Liver (tissue), 9 donors: ENCODE results near the gene RWDD1. TPM values are rescaled to one million over a fixed set of nuclear protein-coding genes. Genes with fewer than 3 reads are reported as not detected.

ENCODE experiments used
- DNase-seq: peaks from one replicate; pipeline ENCODE4 v3.0.0-alpha.2; 2017; ENCODE audit warnings: low spot score
- H3K27ac ChIP-seq, 2 donors: one replicate each; pipeline ENCODE4 v1.7.0; 2013; ENCODE audit warnings: inconsistent platforms in 2 of 2, low read length in 2 of 2, control low read depth in 1 of 2, low read depth in 1 of 2, mild to moderate bottlenecking in 1 of 2
- H3K27me3 ChIP-seq, 4 donors: one replicate each; pipeline versions ENCODE4 v1.6.1 to v1.7.0; 2013; ENCODE audit warnings: low read length in 3 of 4, inconsistent platforms in 1 of 4, mild to moderate bottlenecking in 1 of 4, moderate library complexity in 1 of 4; ENCODE audit not compliant: control insufficient read depth in 4 of 4, insufficient read depth in 4 of 4
- H3K36me3 ChIP-seq, 4 donors: one replicate each; pipeline versions ENCODE4 v1.6.1 to v1.7.0; 2013; ENCODE audit warnings: low read length in 3 of 4, mild to moderate bottlenecking in 3 of 4, low read depth in 1 of 4, moderate library complexity in 1 of 4; ENCODE audit not compliant: control insufficient read depth in 4 of 4, insufficient read depth in 3 of 4
- H3K4me1 ChIP-seq, 4 donors: one replicate each; pipeline versions ENCODE4 v1.6.1 to v1.7.0; 2013; ENCODE audit warnings: low read length in 3 of 4, mild to moderate bottlenecking in 3 of 4, moderate library complexity in 1 of 4; ENCODE audit not compliant: control insufficient read depth in 4 of 4, insufficient read depth in 4 of 4
- H3K4me3 ChIP-seq, 3 donors: one replicate each; pipeline versions ENCODE4 v1.6.1 to v1.7.0; 2013; ENCODE audit warnings: low read length in 3 of 3, control low read depth in 1 of 3, low read depth in 1 of 3, mild to moderate bottlenecking in 1 of 3
- H3K9ac ChIP-seq, 2 donors: one replicate each; pipeline ENCODE4 v1.7.0; 2013; ENCODE audit warnings: low read length in 2 of 2, mild to moderate bottlenecking in 2 of 2, moderate library complexity in 2 of 2, control low read depth in 1 of 2, low read depth in 1 of 2
- H3K9me3 ChIP-seq, 4 donors: one replicate each; pipeline versions ENCODE4 v1.6.1 to v1.7.0; 2013; ENCODE audit warnings: low read length in 3 of 4; ENCODE audit not compliant: control insufficient read depth in 4 of 4
- CTCF ChIP-seq: fragments of 150-350 bp; IDR thresholded peaks from 2 replicates; pipeline ENCODE4 v1.5.1; 2017; ENCODE audit warnings: improper control_type of control experiment, low read depth, low read length; ENCODE audit not compliant: missing input control
- FOXA1 ChIP-seq: IDR thresholded peaks from 2 replicates; pipeline ENCODE4 v1.6.1; 2016; ENCODE audit warnings: antibody characterized with exemption
- FOXA2 ChIP-seq: IDR thresholded peaks from 2 replicates; pipeline ENCODE4 v1.6.1; 2016; ENCODE audit warnings: antibody characterized with exemption
- GABPA ChIP-seq, 2 donors: IDR thresholded peaks in 1 of 2; conservative IDR thresholded peaks in 1 of 2; 2 replicates each; pipeline ENCODE4 v1.6.1; 2016; ENCODE audit warnings: antibody characterized with exemption in 2 of 2, mild to moderate bottlenecking in 1 of 2, moderate library complexity in 1 of 2
- HNF4A ChIP-seq, 2 donors: conservative IDR thresholded peaks; 2 replicates each; pipeline ENCODE4 v1.6.1; 2016; ENCODE audit warnings: antibody characterized with exemption in 2 of 2, mild to moderate bottlenecking in 2 of 2
- HNF4G ChIP-seq: IDR thresholded peaks from 2 replicates; pipeline ENCODE4 v1.6.1; 2016; ENCODE audit warnings: antibody characterized with exemption
- NR2F2 ChIP-seq: IDR thresholded peaks from 2 replicates; pipeline ENCODE4 v1.6.1; 2016; ENCODE audit warnings: antibody characterized with exemption
- RAD21 ChIP-seq, 2 donors: IDR thresholded peaks; 2 replicates each; pipeline ENCODE4 v1.6.1; 2016; ENCODE audit warnings: antibody characterized with exemption in 2 of 2, mild to moderate bottlenecking in 2 of 2
- REST ChIP-seq: IDR thresholded peaks from 2 replicates; pipeline ENCODE4 v1.6.1; 2016; ENCODE audit warnings: antibody characterized with exemption, mild to moderate bottlenecking
- RXRA ChIP-seq, 2 donors: IDR thresholded peaks; 2 replicates each; pipeline ENCODE4 v1.6.1; 2017 to 2018; ENCODE audit warnings: antibody characterized with exemption in 2 of 2, mild to moderate bottlenecking in 1 of 2
- TAF1 ChIP-seq: conservative IDR thresholded peaks from 2 replicates; pipeline ENCODE4 v1.6.1; 2016; ENCODE audit warnings: antibody characterized with exemption, mild to moderate bottlenecking
- YY1 ChIP-seq: IDR thresholded peaks from 2 replicates; pipeline ENCODE4 v1.6.1; 2016; ENCODE audit warnings: antibody characterized with exemption, mild to moderate bottlenecking
- ZBTB33 ChIP-seq: IDR thresholded peaks from 2 replicates; pipeline ENCODE4 v1.6.1; 2016; ENCODE audit warnings: antibody characterized with exemption
- WGBS: extraction: QIAGEN DNeasy Blood & Tissue Kit; methylation state at CpG from one replicate; pipeline ENCODE4 v1.1.7; 2013; 5-methylcytosine and 5-hydroxymethylcytosine counted together
- polyA plus RNA-seq, 2 donors: library from polyadenylated mRNA; stranded (reverse) in 1 of 2; unstranded in 1 of 2; fragments of 200-250 nt in 1 of 2; fragments of >200 nt in 1 of 2; fragmentation: Nextera tagmentation in 1 of 2; extraction: Ambion mirVana in 1 of 2; gene quantifications; one replicate each; pipeline versions ENCODE4 v1.2.1 to v1.2.3, GENCODE V29; 2013 to 2015
- total RNA-seq, 2 donors: library from RNA; depleted of rRNA; stranded (reverse); fragments of >200 nt; gene quantifications; one replicate each; pipeline ENCODE4 v1.2.3, GENCODE V29; 2014
- donor health status: healthy.
- donor health status: healthy.
- donor health status: healthy.
- donor health status: healthy.
- donor health status: healthy.

Gene RWDD1
- total and polyA plus RNA-seq, 4 donors, result 7.0 to 52.7 (median 10.9) TPM

- WGBS, result 99% methylated on average over 4 of the region's 4 CpGs
- Histone ChIP-seq H3K36me3 (peaks cover 0 to 2% (median 0%) of the 10 kb centered on the region in 4 donors), H3K27ac (no peak overlapping the region), H3K9ac (no peak overlapping the region), H3K4me1 (no peaks in the 10 kb centered on the region), H3K27me3 (no peaks in the 10 kb centered on the region), H3K4me3 (no peak overlapping the region), H3K9me3 (no peaks in the 10 kb centered on the region)
- no peak for TF ChIP-seq RXRA (IDR thresholded peaks at IDR 0.05)
- TF ChIP-seq YY1, result no peak
- no peak for TF ChIP-seq FOXA2
- no peak for TF ChIP-seq HNF4A (conservative IDR thresholded peaks at IDR 0.05)
- no peak for DNase-seq
Observed at GRCh38 chr6:116605935-116606334, 34.6 kb downstream of the RWDD1 start.

GRCh38 chr6:116611056-116611455 lies 39.8 kb downstream of the RWDD1 start:
- Histone ChIP-seq H3K27me3 (no peaks in the 10 kb centered on the region), H3K9ac (no peak overlapping the region), H3K27ac (no peak overlapping the region), H3K4me1 (peaks cover 0 to 4% (median 2%) of the 10 kb centered on the region in 4 donors), H3K36me3 (no peaks in the 10 kb centered on the region), H3K4me3 (no peak overlapping the region), H3K9me3 (no peaks in the 10 kb centered on the region)
- no peak for DNase-seq
- TF ChIP-seq NR2F2 (no peak), ZBTB33 (no peak), HNF4A (conservative IDR thresholded peaks at IDR 0.05) (no peak), HNF4G (no peak), FOXA1 (no peak), RAD21 (IDR thresholded peaks at IDR 0.05) (no peak), TAF1 (no peak), REST (no peak), GABPA (IDR thresholded peaks at IDR 0.05 in 1 of 2, conservative IDR thresholded peaks at IDR 0.05 in 1 of 2) (no peak), CTCF (no peak), FOXA2 (no peak)
- WGBS, result 82% methylated on average over 4 of the region's 4 CpGs
